ENCODE data around the gene HOGA1. TPM values are rescaled to one million over a fixed set of nuclear protein-coding genes. Genes with fewer than 3 reads are reported as not detected.
"Not testable (repeated sequence)": the region's sequence is repeated elsewhere in the genome, so short reads cannot be mapped to it uniquely, and the experiment has no call there.

Gene HOGA1
- polyA plus RNA-seq, 3 donors: 35.9 to 47.1 (median 45.2) TPM

DNA sequence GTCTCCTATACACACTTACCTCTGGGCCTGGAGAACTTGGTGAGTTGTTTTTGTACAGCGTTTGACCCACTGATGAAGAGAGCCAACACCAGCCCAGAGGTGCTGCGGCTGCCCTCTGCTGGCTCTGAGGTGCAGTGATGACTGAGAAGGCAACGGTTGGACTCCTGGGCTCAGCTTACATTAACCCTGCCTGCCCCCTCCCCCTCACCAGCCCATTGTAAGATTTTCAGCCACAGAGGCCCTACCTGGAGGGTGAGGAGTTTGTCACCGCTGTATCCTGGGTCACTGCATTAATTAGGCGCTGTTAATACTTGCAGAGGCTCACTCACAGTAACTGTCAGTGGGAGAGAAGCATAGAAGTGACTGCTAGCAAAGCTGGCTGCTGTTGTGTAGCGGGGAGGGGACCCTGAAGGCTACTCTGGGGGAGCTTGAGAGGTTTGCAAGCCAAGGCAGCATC is 30.6 kb upstream of the HOGA1 start:
- DNase-seq (ENCODE audit: low read depth in 3 of 3, low spot score in 2 of 3): no peak

DNA sequence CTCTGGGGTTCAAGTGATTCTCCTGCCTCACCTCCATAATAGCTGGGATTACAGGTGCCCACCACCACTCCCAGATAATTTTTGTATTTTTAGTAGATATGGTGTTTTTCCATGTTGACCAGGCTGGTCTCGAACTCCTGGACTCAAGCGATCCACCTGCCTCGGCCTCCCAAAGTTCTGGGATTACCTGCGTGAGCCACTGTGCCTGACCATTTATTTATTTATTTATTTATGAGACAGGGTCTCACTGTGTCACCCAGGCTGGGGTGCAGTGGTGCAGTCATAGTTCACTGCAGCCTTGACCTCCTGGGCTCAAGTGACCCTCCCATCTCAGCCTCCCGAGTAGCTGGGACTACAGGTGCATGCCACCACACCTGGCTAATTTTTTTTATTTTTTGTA is 29.9 kb upstream of the HOGA1 start:
- DNase-seq (ENCODE audit: low read depth in 3 of 3, low spot score in 2 of 3): not testable (repeated sequence)

DNA sequence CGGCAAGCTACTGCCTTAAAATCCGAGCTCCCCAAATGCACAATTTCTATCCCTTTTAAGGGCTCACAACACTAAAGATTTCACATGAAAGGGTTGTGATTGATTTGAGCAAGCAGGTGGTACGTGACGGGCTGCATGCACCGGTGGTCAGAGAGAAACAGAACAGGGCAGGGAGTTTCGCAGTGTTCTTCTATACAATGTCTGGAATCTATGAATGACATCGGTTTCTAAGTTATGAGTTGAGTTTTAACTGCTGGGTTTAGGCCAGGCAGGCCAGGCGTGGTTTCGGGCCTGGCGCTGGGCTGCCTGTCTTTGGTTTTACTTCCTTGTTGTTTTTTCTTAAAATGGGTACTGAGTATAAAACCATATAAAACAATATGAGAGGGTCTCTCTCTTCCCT is 28.6 kb upstream of the HOGA1 start:
- DNase-seq (ENCODE audit: low read depth in 3 of 3, low spot score in 2 of 3): not testable (repeated sequence)

DNA sequence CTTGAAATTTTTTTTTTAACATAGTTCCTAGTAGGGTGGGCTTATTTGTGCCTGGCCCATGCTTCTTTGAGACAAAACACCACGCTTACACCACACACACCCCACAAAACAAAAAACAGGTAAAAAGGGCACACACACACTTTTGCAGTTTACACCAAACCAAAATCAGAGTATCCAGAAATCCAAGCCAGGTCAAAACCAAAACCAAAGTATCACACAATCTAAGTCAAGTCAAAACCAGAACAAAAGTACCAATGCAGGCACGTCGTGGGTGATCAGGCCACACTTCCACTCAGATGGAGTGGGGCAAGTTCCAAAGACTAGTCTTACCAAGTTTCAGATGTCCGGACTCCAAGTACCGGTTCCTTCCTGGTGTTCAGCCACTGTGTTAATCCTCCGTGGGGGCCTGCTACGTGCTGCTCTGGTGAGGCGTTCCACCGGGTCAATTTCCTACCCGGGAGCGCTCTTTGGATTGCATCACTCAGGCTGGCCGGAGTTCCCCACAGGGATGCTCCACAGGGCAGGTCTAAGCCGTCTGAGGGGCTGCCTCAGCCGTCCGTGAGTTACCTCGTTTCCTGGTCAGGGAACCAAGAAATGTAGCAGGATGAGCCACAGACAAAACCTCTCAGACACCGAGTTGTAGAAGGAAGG is 23.3 kb upstream of the HOGA1 start:
- not testable (repeated sequence) for DNase-seq (ENCODE audit: low read depth in 3 of 3, low spot score in 2 of 3)

DNA sequence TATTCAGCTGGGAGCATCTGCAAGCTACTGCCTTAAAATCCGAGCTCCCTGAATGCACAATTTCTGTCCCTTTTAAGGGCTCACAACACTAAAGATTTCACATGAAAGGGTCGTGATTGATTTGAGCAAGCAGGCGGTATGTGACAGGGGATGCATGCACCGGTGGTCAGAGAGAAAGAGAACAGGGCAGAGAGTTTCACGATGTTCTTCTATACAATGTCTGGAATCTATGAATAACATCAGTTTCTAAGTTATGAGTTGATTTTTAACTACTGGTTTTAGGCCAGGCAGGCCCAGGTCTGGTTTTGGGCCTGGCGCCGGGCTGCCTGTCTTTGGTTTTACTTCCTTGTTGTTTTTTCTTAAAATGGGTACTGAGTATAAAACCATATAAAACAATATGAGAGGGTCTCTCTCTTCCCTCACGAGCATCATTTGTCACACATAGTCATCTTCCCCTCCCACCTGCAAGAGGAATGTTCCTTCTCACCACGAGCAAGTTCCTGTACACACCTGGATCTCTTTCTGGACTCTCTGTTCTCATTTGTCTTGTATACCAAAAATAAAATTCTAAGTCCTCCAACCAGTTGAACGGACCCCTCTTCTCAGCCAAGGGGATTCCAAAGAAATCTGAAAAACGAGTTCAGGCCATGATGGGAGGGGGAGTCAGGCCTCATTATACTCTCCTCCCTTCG is 22.7 kb upstream of the HOGA1 start:
- not testable (repeated sequence) for DNase-seq (ENCODE audit: low read depth in 3 of 3, low spot score in 2 of 3)

DNA sequence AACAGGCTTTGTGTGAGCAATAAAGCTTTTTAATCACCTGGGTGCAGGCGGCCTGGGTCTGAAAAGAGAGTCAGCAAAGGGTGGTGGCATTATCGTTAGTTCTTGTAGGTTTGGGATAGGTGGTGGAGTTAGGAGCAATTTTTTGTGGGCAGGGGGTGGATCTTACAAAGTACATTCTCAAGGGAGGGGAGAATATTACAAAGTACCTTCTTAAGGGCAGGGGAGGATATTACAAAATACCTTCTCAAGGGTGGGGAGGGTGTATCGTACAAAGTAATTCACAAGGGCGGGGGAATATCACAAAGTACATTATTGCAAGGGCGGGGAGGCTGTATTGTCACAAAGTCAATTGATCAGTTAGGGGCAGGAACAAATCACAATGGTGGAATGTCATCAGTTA is 21.9 kb upstream of the HOGA1 start:
- DNase-seq (ENCODE audit: low read depth in 3 of 3, low spot score in 2 of 3): not testable (repeated sequence)

DNA sequence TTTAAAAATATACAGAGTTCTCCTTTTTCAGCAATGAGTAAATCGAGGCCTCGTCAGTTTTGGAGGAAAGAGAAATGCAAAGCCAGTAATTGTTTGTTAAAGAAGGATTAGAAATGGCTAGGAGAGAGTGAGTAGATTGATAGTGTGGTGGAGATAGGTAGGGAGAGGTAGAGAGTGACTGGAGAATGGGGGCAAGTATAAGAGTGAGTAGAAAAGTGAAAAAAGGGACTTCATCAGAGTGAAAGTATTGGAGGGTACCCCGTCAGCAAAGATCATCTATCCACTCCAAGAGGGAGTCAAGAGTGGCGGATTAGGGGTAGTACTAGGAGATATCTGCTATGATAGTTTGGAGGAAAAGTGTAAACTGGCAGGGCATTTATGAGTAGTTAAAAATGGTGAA is 20.9 kb upstream of the HOGA1 start:
- DNase-seq (ENCODE audit: low read depth in 3 of 3, low spot score in 2 of 3): no peak

DNA sequence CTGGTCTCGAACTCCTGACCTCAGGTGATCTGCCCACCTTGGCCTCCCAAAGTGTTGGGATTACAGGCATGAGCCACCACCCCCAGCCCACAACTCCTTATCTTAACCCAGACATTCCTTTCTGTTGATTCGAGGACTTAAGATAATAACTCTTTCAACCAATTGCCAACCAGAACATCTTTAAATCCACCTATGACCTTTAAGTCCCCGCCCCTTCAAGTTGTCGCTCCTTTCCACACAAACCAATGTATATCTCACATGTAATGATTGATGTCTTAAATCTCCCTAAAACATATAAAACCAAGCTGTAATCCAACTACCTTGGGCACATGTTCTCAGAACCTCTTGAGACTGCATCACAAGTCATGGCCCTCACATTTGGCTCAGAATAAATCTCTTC is 19.4 kb upstream of the HOGA1 start:
- no peak for DNase-seq (ENCODE audit: low read depth in 3 of 3, low spot score in 2 of 3)

DNA sequence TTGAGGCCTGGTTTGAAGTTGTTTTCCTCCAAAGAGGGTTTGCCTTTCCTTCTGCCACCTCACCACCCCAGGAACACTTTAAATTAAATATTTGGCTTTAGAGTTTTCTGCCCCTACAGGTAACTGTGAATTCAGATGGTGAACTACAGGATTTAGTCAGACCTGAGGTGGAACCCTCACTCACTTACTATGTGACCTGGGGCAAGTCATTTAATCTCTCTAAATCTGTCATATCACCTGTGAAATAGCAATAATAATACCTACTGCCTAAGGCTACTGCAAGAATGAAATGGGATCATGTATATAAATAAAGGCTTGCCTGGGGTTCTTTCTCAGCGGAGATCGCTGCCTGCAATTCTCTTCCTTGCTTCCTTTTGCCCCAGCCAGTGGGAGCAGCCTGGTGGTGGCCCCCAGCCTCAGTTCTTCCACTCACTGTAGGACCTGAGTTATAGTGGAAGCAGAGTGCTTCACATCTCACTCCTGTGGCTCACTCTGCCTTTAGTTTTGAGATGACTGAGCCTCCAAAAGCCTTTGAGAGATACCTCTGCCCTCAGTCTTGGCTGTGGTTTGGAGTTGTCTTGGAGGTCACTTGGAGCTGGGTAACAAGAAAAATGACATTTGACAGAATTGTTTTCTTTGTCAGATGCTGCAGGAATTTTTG is 17.7 kb upstream of the HOGA1 start:
- DNase-seq (ENCODE audit: low read depth in 3 of 3, low spot score in 2 of 3): no peak

DNA sequence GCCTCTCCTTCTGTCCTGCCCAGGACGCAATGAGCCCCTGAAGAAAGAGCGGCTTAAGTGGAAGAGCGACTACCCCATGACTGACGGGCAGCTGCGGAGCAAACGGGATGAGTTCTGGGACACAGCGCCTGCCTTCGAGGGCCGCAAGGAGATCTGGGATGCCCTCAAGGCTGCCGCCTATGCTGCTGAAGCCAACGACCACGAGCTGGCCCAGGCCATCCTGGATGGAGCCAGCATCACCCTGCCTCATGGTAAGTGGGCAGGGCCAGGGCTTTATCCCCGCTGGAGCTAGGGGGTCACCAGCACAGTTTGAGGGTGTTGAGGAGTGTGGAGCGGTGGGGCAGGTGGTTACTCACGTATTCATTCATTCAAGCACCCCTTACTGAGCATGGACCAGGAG is 16.3 kb upstream of the HOGA1 start:
- DNase-seq (ENCODE audit: low read depth in 3 of 3, low spot score in 2 of 3): no peak

DNA sequence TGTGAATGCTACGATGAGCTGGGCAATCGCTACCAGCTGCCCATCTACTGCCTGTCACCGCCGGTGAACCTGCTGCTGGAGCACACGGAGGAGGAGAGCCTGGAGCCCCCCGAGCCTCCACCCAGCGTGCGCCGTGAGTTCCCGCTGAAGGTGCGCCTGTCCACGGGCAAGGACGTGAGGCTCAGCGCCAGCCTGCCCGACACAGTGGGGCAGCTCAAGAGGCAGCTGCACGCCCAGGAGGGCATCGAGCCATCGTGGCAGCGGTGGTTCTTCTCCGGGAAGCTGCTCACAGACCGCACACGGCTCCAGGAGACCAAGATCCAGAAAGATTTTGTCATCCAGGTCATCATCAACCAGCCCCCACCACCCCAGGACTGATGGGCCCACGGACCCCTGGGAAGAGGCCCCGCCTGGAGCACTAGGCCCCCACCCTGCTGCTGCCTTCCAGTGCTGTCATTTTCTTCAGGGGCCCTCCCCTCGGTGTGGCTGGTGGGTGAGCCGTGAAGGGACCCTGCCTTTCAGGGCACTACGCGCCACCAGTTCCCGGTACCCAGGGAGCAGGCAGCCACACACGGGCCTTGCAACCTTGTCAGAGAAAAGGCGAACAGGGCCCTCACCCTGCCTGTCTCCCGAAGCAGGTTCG is 13.9 kb upstream of the HOGA1 start:
- no peak for DNase-seq (ENCODE audit: low read depth in 3 of 3, low spot score in 2 of 3)

DNA sequence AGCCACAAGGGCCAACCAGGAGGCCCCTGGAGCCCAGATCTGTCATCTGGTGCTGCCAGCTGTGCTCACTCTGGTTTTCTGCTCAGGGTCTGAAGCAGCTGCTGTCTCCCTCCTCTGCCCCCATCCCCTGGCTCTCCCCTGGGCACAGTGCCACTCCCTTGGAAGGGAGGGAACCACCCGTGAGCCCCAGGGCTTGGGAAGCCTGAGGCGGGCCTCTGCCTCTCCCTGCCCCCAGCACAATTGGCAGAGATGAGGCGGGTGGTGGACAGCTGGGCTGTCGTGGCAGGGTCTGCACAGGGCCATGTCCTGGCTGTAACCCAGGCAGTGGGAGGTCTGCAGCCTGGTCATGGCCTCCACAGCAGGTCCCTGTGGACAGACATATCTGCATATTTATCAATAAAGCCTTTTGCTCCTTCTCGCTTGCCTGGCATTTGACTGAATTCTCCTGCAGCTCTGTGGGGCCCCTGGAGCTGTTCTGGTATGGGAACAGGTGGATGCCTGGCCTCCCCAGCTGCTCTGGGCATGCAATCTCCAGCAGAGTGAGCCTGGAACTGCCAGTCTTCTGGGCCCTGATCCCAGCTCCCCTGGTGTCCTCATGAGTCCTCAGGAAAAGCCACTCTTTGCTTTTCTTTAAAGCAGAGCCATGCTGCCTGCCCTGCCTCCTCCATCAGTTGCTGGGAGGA is 13.3 kb upstream of the HOGA1 start:
- DNase-seq (ENCODE audit: low read depth in 3 of 3, low spot score in 2 of 3): no peak

DNA sequence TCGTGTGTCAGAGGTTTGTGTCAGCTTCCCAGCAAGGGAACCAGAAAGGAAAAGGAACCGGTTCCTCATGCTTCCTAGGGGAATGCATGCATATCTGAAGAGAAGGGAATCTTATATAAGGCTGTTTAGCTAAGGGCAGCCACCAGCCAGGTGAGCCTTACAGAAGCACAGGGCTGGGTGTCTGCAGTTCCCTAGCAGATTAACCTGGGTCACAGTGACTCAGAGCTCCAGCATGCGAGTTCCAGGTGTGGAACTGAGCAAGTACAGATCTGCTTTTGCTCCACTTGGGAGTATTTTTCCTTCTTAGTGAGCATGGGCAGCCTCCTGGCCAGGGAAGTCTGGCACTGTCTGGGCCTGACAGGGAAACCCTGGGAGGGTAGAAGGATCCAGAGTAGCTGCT is 12.6 kb upstream of the HOGA1 start:
- DNase-seq (ENCODE audit: low read depth in 3 of 3, low spot score in 2 of 3): no peak

DNA sequence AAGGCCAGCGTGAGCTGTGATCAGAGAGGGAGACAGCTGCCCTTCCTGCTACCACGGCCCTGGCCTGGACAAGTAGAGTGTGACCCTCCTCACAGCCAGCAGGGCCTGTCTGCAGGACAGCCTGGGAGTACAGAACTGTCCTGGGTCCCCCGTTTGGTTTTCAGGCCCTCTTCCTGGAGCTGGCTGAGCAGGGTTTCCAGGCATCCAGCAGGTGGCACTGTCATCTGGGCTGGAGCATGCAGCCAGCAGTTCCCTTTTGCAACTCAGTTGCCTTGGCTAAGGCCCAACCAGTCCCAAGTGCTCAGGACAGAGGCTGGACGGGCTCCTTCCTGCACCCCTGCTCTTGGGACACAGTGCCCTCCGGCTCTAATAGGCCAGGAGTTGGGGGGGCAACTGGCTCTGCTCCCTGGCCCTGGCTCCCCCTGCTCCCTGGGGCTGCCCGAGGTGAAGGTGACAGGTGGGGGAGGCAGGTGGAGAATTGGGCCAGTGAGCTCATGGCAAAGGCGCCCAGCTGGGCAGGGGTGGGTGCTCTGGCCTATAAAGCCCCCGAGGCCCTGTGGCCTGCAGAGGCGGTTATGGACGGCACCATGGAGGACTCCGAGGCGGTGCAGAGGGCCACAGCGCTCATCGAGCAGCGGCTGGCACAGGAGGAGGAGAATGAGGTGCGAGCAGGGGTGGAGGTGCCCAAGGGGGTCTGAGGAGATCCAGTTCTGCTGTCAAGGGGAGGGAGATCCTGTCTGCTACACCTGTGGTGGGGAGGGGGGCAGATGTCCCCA is 11.8 kb upstream of the HOGA1 start, which contains the start of gene ANKRD2:
Gene ANKRD2, plus strand, starts transcription at position 566 of the 776 bp plus-strand sequence. Its CDS starts 10 bp downstream, at position 576.
- no peak for DNase-seq (ENCODE audit: low read depth in 3 of 3, low spot score in 2 of 3)

DNA sequence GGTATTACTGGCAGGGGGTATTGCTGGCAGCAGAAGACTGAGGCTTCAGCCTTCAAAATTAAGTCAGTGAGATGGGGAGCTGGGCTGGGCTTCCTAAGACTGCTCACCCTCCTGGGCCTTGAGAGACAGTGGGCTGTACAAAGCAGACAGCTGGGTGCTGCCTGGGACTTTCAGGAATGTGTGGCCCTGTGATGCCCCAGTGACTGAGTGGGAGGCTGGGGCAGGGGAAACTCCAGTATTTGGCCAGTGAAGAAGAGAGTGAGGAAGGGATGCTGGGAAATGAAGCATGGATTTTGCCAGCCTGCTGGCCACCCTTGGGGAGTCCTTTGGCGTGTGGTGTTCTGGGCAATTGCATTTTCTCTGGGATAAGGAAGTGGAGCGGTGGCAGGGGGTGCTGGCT is 11.2 kb upstream of the HOGA1 start:
- DNase-seq (ENCODE audit: low read depth in 3 of 3, low spot score in 2 of 3): no peak

DNA sequence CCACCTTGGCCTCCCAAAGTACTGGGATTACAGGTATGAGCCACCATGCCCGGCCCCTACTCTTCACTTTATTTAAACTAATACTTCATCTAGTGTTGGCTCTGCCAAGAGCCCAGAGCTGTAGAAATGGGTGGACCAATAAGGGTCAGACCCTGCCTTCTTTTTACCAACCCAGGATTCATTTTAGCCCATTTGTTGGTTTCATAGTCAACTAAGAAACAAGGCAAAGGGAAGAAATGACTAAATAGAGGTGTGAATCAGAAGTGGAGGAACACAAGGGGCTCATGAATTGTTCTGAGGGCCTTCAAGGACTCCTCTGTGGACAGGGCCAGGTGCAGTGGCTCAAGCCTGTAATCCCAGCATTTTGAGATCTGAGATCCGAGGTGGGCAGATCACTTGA is 10.5 kb upstream of the HOGA1 start:
- no peak for DNase-seq (ENCODE audit: low read depth in 3 of 3, low spot score in 2 of 3)

DNA sequence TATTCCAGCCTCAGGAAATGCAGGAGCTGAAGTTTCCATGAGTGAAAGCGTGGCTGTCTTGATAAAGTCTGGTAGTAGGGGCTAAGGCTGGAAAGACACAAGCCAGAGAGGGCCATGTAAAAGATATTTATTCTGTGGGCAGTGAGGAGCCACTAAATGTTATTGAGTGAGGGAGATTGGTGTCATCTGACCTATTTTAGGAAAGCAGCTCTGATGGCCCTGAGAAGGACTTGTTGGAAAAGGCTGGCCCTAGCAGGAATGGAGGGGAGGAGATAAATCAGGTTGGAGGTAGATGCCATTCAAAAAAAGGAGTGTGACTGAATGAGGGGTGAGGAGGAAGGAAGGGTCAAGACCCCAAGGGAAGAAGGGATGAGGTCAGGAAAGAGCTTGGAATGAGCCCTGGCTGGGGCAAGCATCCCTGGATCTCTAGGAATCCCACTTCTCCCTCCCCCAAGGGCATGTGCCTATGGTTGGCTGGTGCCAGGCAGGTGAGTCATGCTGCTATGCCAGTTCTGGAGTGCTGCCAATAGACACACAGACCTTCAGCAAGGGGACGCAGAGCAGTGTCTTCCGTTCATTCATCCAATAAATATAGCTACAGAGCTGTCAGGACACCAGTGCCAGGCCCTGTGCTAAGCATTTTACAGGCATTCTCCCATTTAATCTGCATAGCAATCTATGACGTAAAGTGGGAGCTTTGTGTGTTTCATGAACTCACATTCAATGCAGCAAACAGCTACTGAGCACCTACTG is 9.6 kb upstream of the HOGA1 start:
- peak in 1 of 3 donors; percentile 62 for DNase-seq (ENCODE audit: low read depth in 3 of 3, low spot score in 2 of 3)

DNA sequence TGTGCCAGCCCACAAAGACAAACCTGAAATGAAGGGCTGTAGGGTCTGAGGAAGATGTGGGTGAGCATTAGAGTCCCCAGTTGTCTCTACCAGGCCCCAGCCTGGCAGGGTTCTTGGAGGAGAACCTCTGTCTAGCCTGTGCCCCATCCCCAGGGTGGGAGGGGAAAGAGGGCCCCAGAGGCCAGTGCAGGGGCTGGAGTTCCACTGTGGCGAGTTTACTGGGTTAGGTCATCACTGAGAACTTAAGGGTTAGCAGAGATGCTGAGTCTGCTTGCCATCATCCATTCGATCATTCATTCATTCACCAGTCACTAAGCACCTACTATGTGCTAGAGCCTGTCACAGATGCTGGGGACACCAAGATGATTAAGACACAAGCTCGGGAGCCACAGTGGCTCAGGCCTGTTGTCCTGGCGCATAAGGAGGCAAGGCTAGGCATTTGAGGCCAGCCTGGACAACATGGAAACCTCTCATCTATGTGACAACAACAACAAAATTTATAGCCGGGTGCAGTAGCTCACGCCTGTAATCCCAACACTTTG is 9.0 kb upstream of the HOGA1 start:
- no peak for DNase-seq (ENCODE audit: low read depth in 3 of 3, low spot score in 2 of 3)

DNA sequence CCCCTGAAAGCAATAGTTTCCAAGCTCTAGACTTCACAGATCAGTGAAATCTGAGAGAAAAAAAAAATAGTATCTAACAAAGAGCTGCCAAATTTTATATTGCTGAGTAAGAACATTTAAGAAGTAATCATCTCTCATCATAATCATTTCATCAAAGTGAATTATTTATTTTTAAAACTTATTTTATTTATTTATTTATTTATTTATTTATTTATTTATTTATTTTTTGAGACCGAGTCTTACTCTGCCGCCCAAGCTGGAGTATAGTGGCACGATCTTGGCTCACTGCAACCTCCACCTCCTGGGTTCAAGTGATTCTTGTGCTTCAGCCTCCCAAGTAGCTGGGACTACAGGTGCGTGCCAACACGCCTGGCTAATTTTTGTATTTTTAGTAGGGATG is 7.7 kb upstream of the HOGA1 start:
- not testable (repeated sequence) for DNase-seq (ENCODE audit: low read depth in 3 of 3, low spot score in 2 of 3)
